Effector CD4-positive, alpha-beta T cell (primary cell): ENCODE measurements around the gene ENDOU.
A peak's percentile ranks its signal among the peaks of the same experiment; 100 is the strongest.

Experiments
- DNase-seq: peaks from one replicate; pipeline ENCODE4 v3.0.0-alpha.2; 2020

Gene ENDOU

GRCh38 chr12:47717443-47718193 is 7.7 kb downstream of the ENDOU start:
- DNase-seq = peak; percentile 35

- DNase-seq = no peak
Observed at GRCh38 chr12:47717046-47717442, 8.2 kb downstream of the ENDOU start.

- no peak for DNase-seq
Observed at GRCh38 chr12:47715877-47716548, 9.3 kb downstream of the ENDOU start.

- peak; percentile 77 for DNase-seq
Observed at GRCh38 chr12:47715393-47715876, 9.9 kb downstream of the ENDOU start.

GRCh38 chr12:47714826-47715386 is 10.4 kb downstream of the ENDOU start:
- no peak for DNase-seq

- DNase-seq = no peak
Observed at GRCh38 chr12:47712171-47712570, 13.1 kb downstream of the ENDOU start.

- DNase-seq = no peak
Observed at GRCh38 chr12:47711448-47711847, 13.8 kb downstream of the ENDOU start.

GRCh38 chr12:47710278-47710677 is 15.0 kb downstream of the ENDOU start:
- no peak for DNase-seq

GRCh38 chr12:47709671-47710070 is 15.6 kb downstream of the ENDOU start:
- DNase-seq = no peak

- no peak for DNase-seq
Observed at GRCh38 chr12:47709237-47709636, 16.1 kb downstream of the ENDOU start.

- no peak for DNase-seq
Observed at GRCh38 chr12:47707905-47708543, 17.3 kb downstream of the ENDOU start.

GRCh38 chr12:47707355-47707754 is 17.9 kb downstream of the ENDOU start:
- no peak for DNase-seq

- DNase-seq = peak; percentile 95
Observed at GRCh38 chr12:47705566-47706425, 19.5 kb downstream of the ENDOU start, which contains the start of gene RPAP3. TSS of gene RPAP3 (minus strand) at chr12:47706030. CDS start at chr12:47702840, 3,190 bp downstream.

GRCh38 chr12:47705229-47705565 is 20.1 kb downstream of the ENDOU start:
- DNase-seq = no peak

- no peak for DNase-seq
Observed at GRCh38 chr12:47704719-47705118, 20.6 kb downstream of the ENDOU start.

GRCh38 chr12:47700263-47700662 is 25.0 kb downstream of the ENDOU start:
- DNase-seq = no peak

GRCh38 chr12:47698631-47699030 is 26.7 kb downstream of the ENDOU start:
- no peak for DNase-seq

- DNase-seq = no peak
Observed at GRCh38 chr12:47698055-47698454, 27.2 kb downstream of the ENDOU start.

- no peak for DNase-seq
Observed at GRCh38 chr12:47689215-47689614, 36.1 kb downstream of the ENDOU start.

GRCh38 chr12:47687636-47688035 is 37.7 kb downstream of the ENDOU start:
- DNase-seq = no peak

GRCh38 chr12:47686645-47687240 is 38.5 kb downstream of the ENDOU start:
- no peak for DNase-seq

GRCh38 chr12:47679785-47680184 is 45.5 kb downstream of the ENDOU start:
- no peak for DNase-seq
